HepG2 (cell line): ENCODE measurements around the gene BAHCC1. TPM values are rescaled to one million over a fixed set of nuclear protein-coding genes. Genes with fewer than 3 reads are reported as not detected.

ENCODE experiments used
- ATAC-seq: fragments of 200-7000 bp; cut with Tn5 transposase; 3 replicates; pipeline ENCODE4 v1.9.1; 2020; ENCODE audit warnings: mild to moderate bottlenecking, moderate library complexity
- BruUV-seq: library from RNA; stranded (reverse); fragments of 400-500 nt; replicated peaks from 2 replicates; lab custom pipeline; 2021; lab: Mats Ljungman, UMichigan
- CTCF ChIA-PET: fragments of 300-600 bp; formaldehyde crosslinking; extraction: SDS; loops from one replicate; lab custom pipeline; 2021; ENCODE audit warnings: low total read pairs, inconsistent platforms, low intra/inter-chr PET ratio; lab: Yijun Ruan, JAX
- POLR2A ChIA-PET: fragments of 350-600 bp; sonication (Branson Sonifier 250); formaldehyde crosslinking; loops from one replicate; lab custom pipeline; 2020; ENCODE audit warnings: antibody characterized with exemption, inconsistent platforms; lab: Yijun Ruan, JAX
- DNase-seq: peaks from one replicate; pipeline ENCODE4 v3.0.0-alpha.2; 2015; ENCODE audit warnings: low spot score
- FAIRE-seq: peaks from 3 replicates; lab custom pipeline; 2011; peaks lifted over from hg19 to GRCh38; lab: Jason Lieb, UNC
- H2AFZ ChIP-seq: one replicate; pipeline ENCODE4 v1.6.1; 2011; ENCODE audit warnings: low read length, inconsistent platforms
- H3K27ac ChIP-seq: fragments of 300-600 bp; 3 replicates; pipeline ENCODE4 v1.8.0; 2011; ENCODE audit warnings: mixed run types, mild to moderate bottlenecking, mixed read lengths, low read length, inconsistent platforms; ENCODE audit not compliant: insufficient read depth; ENCODE audit errors: extremely low read length
- H3K27me3 ChIP-seq, 2 experiments: fragments of 200-600 bp in 1 of 2; 2 replicates in 1 of 2; 3 replicates in 1 of 2; pipeline versions ENCODE4 v1.6.0 to v1.8.0; 2011; ENCODE audit warnings: low read length in 2 of 2, mild to moderate bottlenecking in 2 of 2, moderate library complexity in 2 of 2, inconsistent platforms in 1 of 2; ENCODE audit not compliant: insufficient read depth in 2 of 2, control insufficient read depth in 1 of 2
- H3K36me3 ChIP-seq, 2 experiments: fragments of 200-600 bp in 1 of 2; replicated peaks in 1 of 2; 2 replicates in 1 of 2; 3 replicates in 1 of 2; pipeline versions ENCODE4 v1.5.1 to v1.8.0; 2011; ENCODE audit warnings: low read length in 2 of 2, inconsistent platforms in 1 of 2; ENCODE audit not compliant: insufficient read depth in 2 of 2, control insufficient read depth in 1 of 2
- H3K4me1 ChIP-seq: 2 replicates; pipeline ENCODE4 v1.5.1; 2012; ENCODE audit warnings: low read length, inconsistent platforms; ENCODE audit not compliant: insufficient read depth
- H3K4me2 ChIP-seq: 2 replicates; pipeline ENCODE4 v1.6.0; 2011; ENCODE audit warnings: low read depth, low read length, inconsistent platforms
- H3K4me3 ChIP-seq, 3 experiments: fragments of 200-600 bp in 1 of 3; sonication (generic), shearing (Covaris generic) in 1 of 3; replicated peaks in 1 of 3; 2 replicates each; pipeline ENCODE4 v1.5.1; 2011 to 2016; ENCODE audit warnings: low read length in 3 of 3, inconsistent platforms in 2 of 3, low read depth in 2 of 3, mild to moderate bottlenecking in 2 of 3, control low read depth in 1 of 3, mixed read lengths in 1 of 3; ENCODE audit not compliant: insufficient read depth in 1 of 3
- H3K79me2 ChIP-seq: one replicate; pipeline ENCODE4 v1.6.1; 2011; ENCODE audit warnings: low read length, inconsistent platforms; ENCODE audit not compliant: insufficient read depth
- H3K9ac ChIP-seq: 2 replicates; pipeline ENCODE4 v1.6.0; 2011; ENCODE audit warnings: mild to moderate bottlenecking, low read depth, low read length, inconsistent platforms; ENCODE audit not compliant: insufficient read depth
- H3K9me3 ChIP-seq: 2 replicates; pipeline ENCODE4 v1.5.1; 2012; ENCODE audit warnings: mild to moderate bottlenecking, low read length
- H4K20me1 ChIP-seq: 2 replicates; pipeline ENCODE4 v1.6.0; 2011; ENCODE audit warnings: inconsistent platforms, mild to moderate bottlenecking, low read length, moderate library complexity; ENCODE audit not compliant: insufficient read depth
- CREB1 ChIP-seq, 2 experiments: fragments of 450-650 bp in 1 of 2; IDR thresholded peaks; 2 replicates each; pipeline ENCODE4 v1.6.1; 2016 to 2017; ENCODE audit warnings: control low read depth in 1 of 2, mild to moderate bottlenecking in 1 of 2, missing compliant biosample characterization in 1 of 2, missing genetic modification characterization in 1 of 2
- E2F1 ChIP-seq: sonication (generic); formaldehyde crosslinking; IDR thresholded peaks from 2 replicates; pipeline ENCODE4 v1.5.0; 2020; ENCODE audit warnings: missing genetic modification reagents
- SALL1 ChIP-seq: sonication (generic); formaldehyde crosslinking; IDR thresholded peaks from 2 replicates; pipeline ENCODE4 v1.8.0; 2022; ENCODE audit warnings: mild to moderate bottlenecking, missing genetic modification reagents
- SMC3 ChIP-seq: IDR thresholded peaks from 2 replicates; pipeline ENCODE4 v1.6.1; 2011; ENCODE audit warnings: low read length, improper control_type of control experiment
- SP2 ChIP-seq: sonication (generic); formaldehyde crosslinking; IDR thresholded peaks from 2 replicates; pipeline ENCODE4 v1.5.1; 2020; ENCODE audit warnings: mild to moderate bottlenecking, missing genetic modification reagents
- TBX2 ChIP-seq: sonication (generic); formaldehyde crosslinking; IDR thresholded peaks from 2 replicates; pipeline ENCODE4 v1.5.0; 2020; ENCODE audit warnings: missing genetic modification reagents, mild to moderate bottlenecking, borderline replicate concordance
- ZMAT3 ChIP-seq: sonication (generic); formaldehyde crosslinking; conservative IDR thresholded peaks from 2 replicates; pipeline ENCODE4 v1.7.0; 2021; ENCODE audit warnings: missing genetic modification reagents
- ZNF383 ChIP-seq: sonication (generic); formaldehyde crosslinking; IDR thresholded peaks from 2 replicates; pipeline ENCODE4 v1.4.0; 2020; ENCODE audit warnings: missing genetic modification reagents, mild to moderate bottlenecking, borderline replicate concordance
- ZNF407 ChIP-seq: sonication (generic); formaldehyde crosslinking; IDR thresholded peaks from one replicate; pipeline ENCODE4 v1.5.1; 2020; ENCODE audit warnings: mild to moderate bottlenecking, missing genetic modification reagents; ENCODE audit errors: not compliant biosample characterization
- ZNF563 ChIP-seq: sonication (generic); formaldehyde crosslinking; IDR thresholded peaks from 2 replicates; pipeline ENCODE4 v1.8.0; 2022; ENCODE audit warnings: mild to moderate bottlenecking, moderate library complexity, missing genetic modification reagents
- ZNF619 ChIP-seq: sonication (generic); formaldehyde crosslinking; IDR thresholded peaks from 2 replicates; pipeline ENCODE4 v1.4.0; 2020; ENCODE audit warnings: mild to moderate bottlenecking, missing genetic modification reagents
- ZNF816 ChIP-seq: sonication (generic); formaldehyde crosslinking; IDR thresholded peaks from 2 replicates; pipeline ENCODE4 v1.8.0; 2022; ENCODE audit warnings: missing genetic modification reagents, mild to moderate bottlenecking, borderline replicate concordance
- WGBS: methylation state at CpG from one replicate; pipeline ENCODE4 v1.1.6; 2017; ENCODE audit warnings: low lambda C conversion rate; 5-methylcytosine and 5-hydroxymethylcytosine counted together
- in situ Hi-C: cut with HindIII; loops from 2 replicates; pipeline ENCODE4 v1.10.0; 2017; ENCODE audit warnings: low pct_unique_long_range_greater_than_20kb; ENCODE audit not compliant: extremely low pct_ligation_motif_present
- intact Hi-C: fragments of 100-400 bp; cut with micrococcal nuclease; formaldehyde crosslinking; loops from one replicate; pipeline ENCODE4 v1.10.0; 2022; ENCODE audit not compliant: unreplicated experiment
- polyA plus RNA-seq, 8 experiments: library from polyadenylated mRNA; depleted of rRNA in 3 of 8; stranded (reverse) in 7 of 8; unstranded in 1 of 8; fragments of >200 nt; fragmentation: Illumina TruSeq in 4 of 8; extraction: Trizol in 4 of 8; gene quantifications; 2 replicates each; pipeline versions ENCODE4 v1.2.1 to v1.2.3, GENCODE V29; 2011 to 2016; ENCODE audit warnings: low read depth in 4 of 8, missing spikeins in 1 of 8, mixed read lengths in 1 of 8; ENCODE audit not compliant: insufficient read depth in 1 of 8
- total RNA-seq, 5 experiments: library from RNA; depleted of rRNA; stranded (reverse); fragments of >200 nt; fragmentation: Illumina TruSeq; extraction: Trizol; gene quantifications; 2 replicates each; pipeline ENCODE4 v1.2.3, GENCODE V29; 2016; ENCODE audit warnings: low read depth in 1 of 5
- TF ChIP-seq, protein P1 (sequence below): IDR thresholded peaks from 2 replicates; pipeline ENCODE4 v1.6.1; 2012; ENCODE audit warnings: inconsistent platforms

The BAHCC1 gene
- total and polyA plus RNA-seq, 2 of the 13 experiments (the other 11 are each of a cell fraction or from before 2014, with no cell fraction given), result 1.4 to 1.7 TPM

- ChIA-PET CTCF (no interaction called here), POLR2A (interaction anchor here (0.8 to 1.7 kb wide), 5 partner anchors 21 to 38 kb away, joined by 3 to 7 read pairs (median 3); partner anchors contain the start of gene BAHCC1)
- 23% methylated on average over 14 of the region's 22 CpGs for whole genome bisulfite sequencing
- H3K4me2 ChIP-seq, result peak overlapping the region; percentile 70
- peak overlapping the region; percentile 10; the same call in 1 of the 2 replicates for H3K9ac ChIP-seq
- DNase-seq, result no peak
- no peak for FAIRE-seq
- no peaks in the 10 kb centered on the region for H3K9me3 ChIP-seq
- no peaks in the 10 kb centered on the region for H3K36me3 ChIP-seq
- H3K4me1 ChIP-seq, result peaks cover 31% of the 10 kb centered on the region
- peak overlapping the region in 1 of 3 experiments; percentile 55; a peak in 1 of 6 replicates for H3K4me3 ChIP-seq
- no TSS peak for BruUV-seq
- no peaks in the 10 kb centered on the region for H4K20me1 ChIP-seq
- no peak overlapping the region for H3K27ac ChIP-seq
- intact Hi-C loops, result no loop called here
- ATAC-seq, result peak; percentile 82
- no peaks in the 10 kb centered on the region for H3K79me2 ChIP-seq
- H3K27me3 ChIP-seq, result peaks cover 9 to 64% of the 10 kb centered on the region in 2 experiments; a peak in 3 of 5 replicates
- no peak overlapping the region for H2AFZ ChIP-seq
- in situ Hi-C loops, result no loop called here
- TF ChIP-seq SP2 (0 out of 2 replicates have a peak, but pooled peaks have one; percentile 23), ZNF563 (CRISPR knock-in tag) (no peak), TBX2 (CRISPR knock-in tag) (peak; percentile 31; the same call in 1 of the 2 replicates), E2F1 (CRISPR knock-in tag) (no peak), ZNF619 (CRISPR knock-in tag) (no peak), ZNF383 (no peak), SALL1 (CRISPR knock-in tag) (no peak; the same call in 1 of the 2 replicates), ZNF816 (no peak), ZNF407 (CRISPR knock-in tag) (peak; percentile 14), ZMAT3 (CRISPR knock-in tag) (no peak), CREB1 (IDR thresholded peaks at IDR 0.05) (no peak), CREB1 (CRISPR knock-in tag; IDR thresholded peaks at IDR 0.05) (no peak), SMC3 (no peak)
- TF ChIP-seq, protein P1, sequence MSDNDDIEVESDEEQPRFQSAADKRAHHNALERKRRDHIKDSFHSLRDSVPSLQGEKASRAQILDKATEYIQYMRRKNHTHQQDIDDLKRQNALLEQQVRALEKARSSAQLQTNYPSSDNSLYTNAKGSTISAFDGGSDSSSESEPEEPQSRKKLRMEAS, result 0 out of 2 replicates have a peak, but pooled peaks have one; percentile 27
Measured at GRCh38 chr17:81371910-81372760, 23.1 kb upstream of the BAHCC1 start.
